ENCODE results near the gene PCDHA1. TPM values are rescaled to one million over a fixed set of nuclear protein-coding genes. Genes with fewer than 3 reads are reported as not detected.

The PCDHA1 gene
- total RNA-seq, 6 donors from 2014 or later = 0.13 TPM; not detected in 5

- 3 to 4% methylated on average over 12 to 68 of the region's 74 CpGs for WGBS, 2 donors
- DNase-seq = peak; percentile 89 to 96
- Histone ChIP-seq H3K27me3 (peaks cover 0 to 5% (median 0%) of the 10 kb centered on the region in 4 donors), H3K27ac (peak overlapping the region in 3 of 4 donors; percentile 48 to 76 (median 71)), H3K4me3 (peak overlapping the region; percentile 25 to 60 (median 48)), H3K4me1 (peaks cover 3 to 20% (median 13%) of the 10 kb centered on the region in 4 donors), H3K9me3 (no peaks in the 10 kb centered on the region), H3K36me3 (no peaks in the 10 kb centered on the region)
- TF ChIP-seq CTCF (IDR thresholded peaks at IDR 0.05) (peak; percentile 63 to 96 (median 88)), POLR2A (IDR thresholded peaks at IDR 0.05) (no peak)
- ATAC-seq (ENCODE audit: low FRiP score in 2 of 2) = peak; percentile 96
Observed at GRCh38 chr5:140926443-140927227, 140.7 kb downstream of the PCDHA1 start.

GRCh38 chr5:140927228-140927573, 141.3 kb downstream of the PCDHA1 start:
- WGBS, 2 donors = 11 to 17% methylated on average over 7 to 24 of the region's 26 CpGs
- peak in 1 of 2 donors; percentile 25 for DNase-seq
- peaks cover 3 to 20% (median 13%) of the 10 kb centered on the region in 4 donors for H3K4me1 ChIP-seq
- no peaks in the 10 kb centered on the region for H3K36me3 ChIP-seq
- peak overlapping the region in 3 of 4 donors; percentile 48 to 76 (median 71) for H3K27ac ChIP-seq
- no peaks in the 10 kb centered on the region for H3K9me3 ChIP-seq
- peak overlapping the region; percentile 25 to 60 (median 48) for H3K4me3 ChIP-seq
- peaks cover 0 to 5% (median 0%) of the 10 kb centered on the region in 4 donors for H3K27me3 ChIP-seq
- ATAC-seq (ENCODE audit: low FRiP score in 2 of 2) = peak; percentile 9 to 21
- TF ChIP-seq POLR2AphosphoS5 (IDR thresholded peaks at IDR 0.05) (no peak), POLR2A (IDR thresholded peaks at IDR 0.05) (no peak), CTCF (IDR thresholded peaks at IDR 0.05) (no peak), EP300 (IDR thresholded peaks at IDR 0.05) (no peak)

GRCh38 chr5:140934964-140935606, 149.1 kb downstream of the PCDHA1 start:
- TF ChIP-seq POLR2A (IDR thresholded peaks at IDR 0.05) (no peak), CTCF (IDR thresholded peaks at IDR 0.05) (no peak), EP300 (IDR thresholded peaks at IDR 0.05) (no peak), POLR2AphosphoS5 (IDR thresholded peaks at IDR 0.05) (no peak)
- H3K27me3 ChIP-seq = no peaks in the 10 kb centered on the region
- no peak overlapping the region for H3K4me3 ChIP-seq
- no peak overlapping the region for H3K27ac ChIP-seq
- ATAC-seq (ENCODE audit: low FRiP score in 2 of 2) (no peak), DNase-seq (no peak)
- H3K36me3 ChIP-seq = no peaks in the 10 kb centered on the region
- H3K9me3 ChIP-seq = no peaks in the 10 kb centered on the region
- WGBS, 2 donors = 71 to 79% methylated on average over 4 of the region's 4 CpGs
- H3K4me1 ChIP-seq = no peaks in the 10 kb centered on the region

- no peaks in the 10 kb centered on the region for H3K4me1 ChIP-seq
- H3K27me3 ChIP-seq = no peaks in the 10 kb centered on the region
- no peaks in the 10 kb centered on the region for H3K9me3 ChIP-seq
- ATAC-seq (ENCODE audit: low FRiP score in 2 of 2) (no peak), DNase-seq (no peak)
- no peak overlapping the region for H3K27ac ChIP-seq
- no peak for TF ChIP-seq POLR2AphosphoS5 (IDR thresholded peaks at IDR 0.05)
- TF ChIP-seq EP300 (IDR thresholded peaks at IDR 0.05) = no peak
- TF ChIP-seq CTCF (IDR thresholded peaks at IDR 0.05) = no peak
- TF ChIP-seq POLR2A (IDR thresholded peaks at IDR 0.05) = no peak
- no peaks in the 10 kb centered on the region for H3K36me3 ChIP-seq
- no peak overlapping the region for H3K4me3 ChIP-seq
- 56 to 68% methylated on average over 2 of the region's 2 CpGs for WGBS, 2 donors
Observed at GRCh38 chr5:140946578-140946977, 160.6 kb downstream of the PCDHA1 start.
